HCT116 (cell line): Measurements from ENCODE around the gene TUBB1. TPM values are rescaled to one million over a fixed set of nuclear protein-coding genes. Genes with fewer than 3 reads are reported as not detected.

Experiments
- ATAC-seq: fragments of 200-7000 bp; cut with Tn5 transposase; 2 replicates; pipeline ENCODE4 v1.9.1; 2020; ENCODE audit warnings: mild to moderate bottlenecking, moderate library complexity
- BruUV-seq: library from RNA; stranded (reverse); fragments of 400-500 nt; replicated peaks from 2 replicates; lab custom pipeline; 2021; lab: Mats Ljungman, UMichigan
- CTCF ChIA-PET: fragments of 300-600 bp; sonication (Branson Sonifier 250); formaldehyde crosslinking; loops from one replicate; lab custom pipeline; 2021; ENCODE audit warnings: antibody characterized with exemption; lab: Charles Lee
- POLR2A ChIA-PET: fragments of 300-600, 350-600 bp; sonication (Branson Sonifier 250); formaldehyde crosslinking; loops from one replicate; lab custom pipeline; 2021; ENCODE audit warnings: antibody characterized with exemption; lab: Charles Lee
- RAD21 ChIA-PET, 2 experiments: fragments of 300-600 bp; sonication (Branson Sonifier 250); formaldehyde crosslinking; loops; one replicate each; lab custom pipeline; 2023; ENCODE audit warnings: low total read pairs in 2 of 2; ENCODE audit not compliant: uncharacterized antibody in 2 of 2, unreplicated experiment in 2 of 2, low non-redundant PET in 1 of 2; lab: Charles Lee
- DNase-seq: peaks from one replicate; pipeline ENCODE4 v3.0.0-alpha.2; 2010; ENCODE audit warnings: low read depth, low spot score
- H2AFZ ChIP-seq: fragments of 200-600 bp; shearing (Covaris generic), sonication (generic); 2 replicates; pipeline ENCODE4 v1.6.1; 2017; ENCODE audit warnings: low read depth, mixed run types, mixed read lengths, antibody characterized with exemption, low read length; ENCODE audit not compliant: poor library complexity, severe bottlenecking
- H3K27ac ChIP-seq: 2 replicates; pipeline ENCODE4 v1.5.1; 2012; ENCODE audit warnings: low read depth, low read length
- H3K27me3 ChIP-seq: fragments of 200-600 bp; sonication (generic); 2 replicates; pipeline ENCODE4 v1.6.1; 2016; ENCODE audit warnings: mixed run types, low read length, mixed read lengths; ENCODE audit not compliant: insufficient read depth
- H3K36me3 ChIP-seq, 2 experiments: fragments of 200-500 bp in 1 of 2; fragments of 200-600 bp in 1 of 2; sonication (Bioruptor generic) in 1 of 2; sonication (generic) in 1 of 2; 2 replicates each; pipeline versions ENCODE4 v1.5.1 to v1.6.1; 2014 to 2016; ENCODE audit warnings: low read length in 2 of 2, inconsistent platforms in 1 of 2, mixed read lengths in 1 of 2, mixed run types in 1 of 2; ENCODE audit not compliant: insufficient read depth in 2 of 2, control insufficient read depth in 1 of 2
- H3K4me1 ChIP-seq, 2 experiments: fragments of 200-600 bp in 1 of 2; sonication (generic) in 1 of 2; 2 replicates each; pipeline versions ENCODE4 v1.5.1 to v1.6.1; 2012 to 2017; ENCODE audit warnings: low read length in 2 of 2, inconsistent platforms in 1 of 2, mild to moderate bottlenecking in 1 of 2, mixed read lengths in 1 of 2, mixed run types in 1 of 2, moderate library complexity in 1 of 2; ENCODE audit not compliant: insufficient read depth in 2 of 2, control insufficient read depth in 1 of 2
- H3K4me2 ChIP-seq: fragments of 200-600 bp; sonication (generic); 2 replicates; pipeline ENCODE4 v1.6.1; 2017; ENCODE audit warnings: mixed run types, low read length, mixed read lengths
- H3K4me3 ChIP-seq, 2 experiments: fragments of 200-600 bp in 1 of 2; sonication (generic) in 1 of 2; replicated peaks in 1 of 2; 2 replicates each; pipeline ENCODE4 v1.5.1; 2011 to 2016; ENCODE audit warnings: low read length in 2 of 2, control low read depth in 1 of 2, low read depth in 1 of 2, mild to moderate bottlenecking in 1 of 2, mixed read lengths in 1 of 2, mixed run types in 1 of 2
- H3K79me2 ChIP-seq: fragments of 200-600 bp; sonication (generic); 2 replicates; pipeline ENCODE4 v1.6.1; 2017; ENCODE audit warnings: mild to moderate bottlenecking, mixed run types, low read length, moderate library complexity, mixed read lengths; ENCODE audit not compliant: insufficient read depth
- H3K9ac ChIP-seq: fragments of 200-600 bp; sonication (generic); 2 replicates; pipeline ENCODE4 v1.6.1; 2016; ENCODE audit warnings: low read length, mixed read lengths
- H3K9me2 ChIP-seq: fragments of 200-600 bp; sonication (generic), shearing (Covaris generic); 2 replicates; pipeline ENCODE4 v1.6.1; 2017; ENCODE audit warnings: mixed run types, mild to moderate bottlenecking, moderate library complexity; ENCODE audit not compliant: insufficient read depth
- H3K9me3 ChIP-seq, 2 experiments: fragments of 200-500 bp in 1 of 2; fragments of 200-600 bp in 1 of 2; sonication (Bioruptor generic) in 1 of 2; sonication (generic) in 1 of 2; 2 replicates each; pipeline ENCODE4 v1.6.1; 2014 to 2017; ENCODE audit warnings: low read length in 2 of 2, mixed read lengths in 2 of 2, inconsistent platforms in 1 of 2, low read depth in 1 of 2, mild to moderate bottlenecking in 1 of 2, mixed run types in 1 of 2, moderate library complexity in 1 of 2; ENCODE audit not compliant: control insufficient read depth in 1 of 2, insufficient read depth in 1 of 2
- H4K20me1 ChIP-seq: fragments of 200-600 bp; sonication (generic), shearing (Covaris generic); 2 replicates; pipeline ENCODE4 v1.6.1; 2017; ENCODE audit warnings: mixed run types, mild to moderate bottlenecking, moderate library complexity; ENCODE audit not compliant: insufficient read depth
- REST ChIP-seq: IDR thresholded peaks from 2 replicates; pipeline ENCODE4 v1.6.1; 2012; ENCODE audit warnings: low read depth
- YY1 ChIP-seq: IDR thresholded peaks from 2 replicates; pipeline ENCODE4 v1.6.1; 2011; ENCODE audit warnings: low read length, low read depth, moderate library complexity, mild to moderate bottlenecking; ENCODE audit not compliant: insufficient replicate concordance; ENCODE audit errors: extremely low read depth
- ZNF274 ChIP-seq: fragments of 200-500 bp; sonication (Bioruptor generic); IDR thresholded peaks from 2 replicates; pipeline ENCODE4 v1.6.1; 2014; ENCODE audit warnings: mild to moderate bottlenecking, low read depth, low read length, inconsistent platforms
- intact Hi-C: fragments of 100-400 bp; cut with micrococcal nuclease; formaldehyde crosslinking; loops from 2 replicates; pipeline ENCODE4 v1.10.0; 2022
- total RNA-seq: library from RNA; stranded (reverse); gene quantifications from one replicate; pipeline ENCODE4 v1.2.1, GENCODE V29; 2021; ENCODE audit not compliant: unreplicated experiment

Gene TUBB1
- total RNA-seq, 1 experiment from 2014 or later: not detected

GRCh38 chr20:59007665-59008511, 11.3 kb upstream of the TUBB1 start:
- Histone ChIP-seq H3K27ac (peak overlapping the region; percentile 82; the same call in 1 of the 2 replicates), H3K4me3 (peak overlapping the region; percentile 74 to 76), H3K4me1 (peaks cover 12 to 40% of the 10 kb centered on the region in 2 experiments), H3K9ac (peak overlapping the region; percentile 86), H3K79me2 (peaks cover 28% of the 10 kb centered on the region; the same call in 1 of the 2 replicates), H3K36me3 (0 out of 4 replicates have a peak, but pooled peaks cover 0 to 3% of the 10 kb centered on the region in 2 experiments), H3K9me3 (no peaks in the 10 kb centered on the region), H4K20me1 (no peaks in the 10 kb centered on the region), H3K27me3 (no peaks in the 10 kb centered on the region), H3K4me2 (peak overlapping the region; percentile 85), H2AFZ (no peak overlapping the region), H3K9me2 (no peaks in the 10 kb centered on the region)
- BruUV-seq: no TSS peak
- RAD21 ChIA-PET: no interaction called here
- no peak for TF ChIP-seq YY1
- TF ChIP-seq ZNF274: no peak
- TF ChIP-seq REST: no peak
- no peak for DNase-seq
- intact Hi-C loops: no loop called here
- no peak for ATAC-seq
- CTCF ChIA-PET: no interaction called here
- POLR2A ChIA-PET: interaction anchor here (1.4 kb wide), 1 partner anchor 117 kb away, joined by 3 read pairs; no protein-coding TSS in a partner anchor
